Measurements from ENCODE around the gene MAPKAP1.

MAPKAP1 gene

GRCh38 chr9:125649826-125650225 is 57.2 kb downstream of the MAPKAP1 start:
- H3K36me3 ChIP-seq (ENCODE audit: control insufficient read depth, low read length): no peaks in the 10 kb centered on the region; the same call in 1 of the 2 replicates
- H3K9me2 ChIP-seq (replicated peaks; ENCODE audit: control insufficient read depth, low read length): no peaks in the 10 kb centered on the region
- no peak overlapping the region for H3K4me2 ChIP-seq (ENCODE audit: low read length)
- no peaks in the 10 kb centered on the region; the same call in 1 of the 2 replicates for H3F3A ChIP-seq (ENCODE audit: control insufficient read depth, insufficient read depth)
- H3K9me3 ChIP-seq (ENCODE audit: control insufficient read depth, insufficient read depth, low read length): no peaks in the 10 kb centered on the region
- H3K79me2 ChIP-seq (ENCODE audit: control insufficient read depth, low read length): peaks cover 40% of the 10 kb centered on the region
- no peak overlapping the region for H3K27ac ChIP-seq (ENCODE audit: low read depth, low read length)
- H3K4me3 ChIP-seq (ENCODE audit: low read length): no peak overlapping the region
- H4K20me1 ChIP-seq (ENCODE audit: control insufficient read depth, insufficient read depth, low read depth, low read length): peaks cover 4% of the 10 kb centered on the region; the same call in 1 of the 2 replicates
- no peak for TF ChIP-seq CTCF (IDR thresholded peaks at IDR 0.05; ENCODE audit: low read depth, low read length, poor library complexity, severe bottlenecking)
- TF ChIP-seq EZH2phosphoT487 (IDR thresholded peaks at IDR 0.05; ENCODE audit: borderline replicate concordance, low read length): no peak
- H3K4me1 ChIP-seq (ENCODE audit: control insufficient read depth, low read length): peaks cover 56% of the 10 kb centered on the region
- no peaks in the 10 kb centered on the region for H3K27me3 ChIP-seq (ENCODE audit: control insufficient read depth, low read length)

- H3F3A ChIP-seq (ENCODE audit: control insufficient read depth, insufficient read depth): no peaks in the 10 kb centered on the region; the same call in 1 of the 2 replicates
- peaks cover 4% of the 10 kb centered on the region; the same call in 1 of the 2 replicates for H4K20me1 ChIP-seq (ENCODE audit: control insufficient read depth, insufficient read depth, low read depth, low read length)
- peaks cover 56% of the 10 kb centered on the region for H3K4me1 ChIP-seq (ENCODE audit: control insufficient read depth, low read length)
- H3K27me3 ChIP-seq (ENCODE audit: control insufficient read depth, low read length): no peaks in the 10 kb centered on the region
- H3K9me2 ChIP-seq (replicated peaks; ENCODE audit: control insufficient read depth, low read length): no peaks in the 10 kb centered on the region
- TF ChIP-seq EZH2phosphoT487 (IDR thresholded peaks at IDR 0.05; ENCODE audit: borderline replicate concordance, low read length) (no peak), CTCF (IDR thresholded peaks at IDR 0.05; ENCODE audit: low read depth, low read length, poor library complexity, severe bottlenecking) (no peak)
- no peak overlapping the region for H3K4me2 ChIP-seq (ENCODE audit: low read length)
- H3K9me3 ChIP-seq (ENCODE audit: control insufficient read depth, insufficient read depth, low read length): no peaks in the 10 kb centered on the region
- H3K27ac ChIP-seq (ENCODE audit: low read depth, low read length): no peak overlapping the region
- H3K4me3 ChIP-seq (ENCODE audit: low read length): no peak overlapping the region
- no peaks in the 10 kb centered on the region; the same call in 1 of the 2 replicates for H3K36me3 ChIP-seq (ENCODE audit: control insufficient read depth, low read length)
- H3K79me2 ChIP-seq (ENCODE audit: control insufficient read depth, low read length): peaks cover 44% of the 10 kb centered on the region
Measured at GRCh38 chr9:125649315-125649714, 57.7 kb downstream of the MAPKAP1 start.

- H3K36me3 ChIP-seq (ENCODE audit: control insufficient read depth, low read length): no peaks in the 10 kb centered on the region; the same call in 1 of the 2 replicates
- no peak overlapping the region for H3K27ac ChIP-seq (ENCODE audit: low read depth, low read length)
- no peaks in the 10 kb centered on the region for H3K9me3 ChIP-seq (ENCODE audit: control insufficient read depth, insufficient read depth, low read length)
- H3K4me3 ChIP-seq (ENCODE audit: low read length): no peak overlapping the region
- H3F3A ChIP-seq (ENCODE audit: control insufficient read depth, insufficient read depth): no peaks in the 10 kb centered on the region; the same call in 1 of the 2 replicates
- no peak overlapping the region for H3K4me2 ChIP-seq (ENCODE audit: low read length)
- H3K79me2 ChIP-seq (ENCODE audit: control insufficient read depth, low read length): peaks cover 44% of the 10 kb centered on the region
- H3K27me3 ChIP-seq (ENCODE audit: control insufficient read depth, low read length): no peaks in the 10 kb centered on the region
- peaks cover 56% of the 10 kb centered on the region for H3K4me1 ChIP-seq (ENCODE audit: control insufficient read depth, low read length)
- TF ChIP-seq EZH2phosphoT487 (IDR thresholded peaks at IDR 0.05; ENCODE audit: borderline replicate concordance, low read length) (no peak), CTCF (IDR thresholded peaks at IDR 0.05; ENCODE audit: low read depth, low read length, poor library complexity, severe bottlenecking) (no peak)
- no peaks in the 10 kb centered on the region for H3K9me2 ChIP-seq (replicated peaks; ENCODE audit: control insufficient read depth, low read length)
- peaks cover 4% of the 10 kb centered on the region; the same call in 1 of the 2 replicates for H4K20me1 ChIP-seq (ENCODE audit: control insufficient read depth, insufficient read depth, low read depth, low read length)
Measured at GRCh38 chr9:125648294-125648693, 58.7 kb downstream of the MAPKAP1 start.
